ENCODE data around the gene CDC25A. TPM values are rescaled to one million over a fixed set of nuclear protein-coding genes. Genes with fewer than 3 reads are reported as not detected.
"Not testable (repeated sequence)": the region's sequence is repeated elsewhere in the genome, so short reads cannot be mapped to it uniquely, and the experiment has no call there.

CDC25A gene
- total RNA-seq, 2 experiments from 2014 or later = 23.4 to 23.5 TPM

DNA sequence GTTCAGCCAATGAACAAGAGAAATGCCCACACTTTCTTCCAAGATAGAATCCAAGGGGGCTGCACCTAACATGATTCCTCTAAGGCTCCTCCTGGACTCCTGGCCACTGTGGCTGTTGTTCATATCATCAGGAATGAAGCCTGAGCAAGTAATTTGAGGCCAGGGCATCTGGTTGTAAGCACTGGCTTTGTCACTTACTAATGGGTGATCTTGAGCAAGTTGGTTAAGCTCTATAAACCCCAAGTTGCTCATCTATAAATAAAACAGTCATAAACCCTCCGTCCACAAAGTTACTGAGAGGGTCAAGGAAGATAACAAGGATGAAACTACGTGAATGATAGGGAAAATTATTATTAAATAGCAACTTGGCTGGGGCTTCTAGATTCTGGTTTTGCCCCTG, 58.3 kb downstream of the CDC25A start:
- ChIA-PET CTCF (interaction anchor here (0.6 kb wide), 1 partner anchor 28 kb away, joined by 4 read pairs; no protein-coding TSS in a partner anchor), POLR2A (no interaction called here)
- H3K27ac Mint-ChIP-seq = no peak overlapping the region
- H3K4me1 Mint-ChIP-seq = no peaks in the 10 kb centered on the region
- H3K36me3 Mint-ChIP-seq (ENCODE audit: low read depth) = no peaks in the 10 kb centered on the region
- no peaks in the 10 kb centered on the region for H3K27me3 Mint-ChIP-seq
- H3K4me3 Mint-ChIP-seq = no peak overlapping the region
- DNase-seq = no peak
- H3K9me3 Mint-ChIP-seq = no peaks in the 10 kb centered on the region

GRCh38 chr3:48128774-48129173, 59.4 kb downstream of the CDC25A start:
- no peak for DNase-seq
- ChIA-PET CTCF (interaction anchor here (0.8 kb wide), 1 partner anchor 9 kb away, joined by 3 read pairs; no protein-coding TSS in a partner anchor), POLR2A (interaction anchor here (0.6 kb wide), 1 partner anchor 588 kb away, joined by 4 read pairs; no protein-coding TSS in a partner anchor)
- no peaks in the 10 kb centered on the region for H3K9me3 Mint-ChIP-seq
- no peak overlapping the region for H3K4me3 Mint-ChIP-seq
- no peaks in the 10 kb centered on the region for H3K4me1 Mint-ChIP-seq
- H3K27ac Mint-ChIP-seq = no peak overlapping the region
- no peaks in the 10 kb centered on the region for H3K36me3 Mint-ChIP-seq (ENCODE audit: low read depth)
- no peaks in the 10 kb centered on the region for H3K27me3 Mint-ChIP-seq

- H3K27me3 Mint-ChIP-seq = no peaks in the 10 kb centered on the region
- H3K4me3 Mint-ChIP-seq = no peak overlapping the region
- ChIA-PET POLR2A (no interaction called here), CTCF (interaction anchor here (0.6 to 1.1 kb wide), 5 partner anchors 12 to 795 kb away, joined by 3 read pairs; no protein-coding TSS in a partner anchor)
- no peaks in the 10 kb centered on the region for H3K4me1 Mint-ChIP-seq
- no peak for DNase-seq
- H3K36me3 Mint-ChIP-seq (ENCODE audit: low read depth) = no peaks in the 10 kb centered on the region
- no peaks in the 10 kb centered on the region for H3K9me3 Mint-ChIP-seq
- H3K27ac Mint-ChIP-seq = no peak overlapping the region
Observed at GRCh38 chr3:48125886-48126622, 62.2 kb downstream of the CDC25A start.

- Mint-ChIP-seq H3K4me1 (no peaks in the 10 kb centered on the region), H3K9me3 (no peaks in the 10 kb centered on the region), H3K36me3 (ENCODE audit: low read depth) (no peaks in the 10 kb centered on the region), H3K27me3 (no peaks in the 10 kb centered on the region), H3K4me3 (no peak overlapping the region), H3K27ac (no peak overlapping the region)
- DNase-seq = no peak
- ChIA-PET POLR2A (no interaction called here), CTCF (interaction anchor here (0.6 to 1.1 kb wide), 3 partner anchors 13 to 135 kb away, joined by 3 read pairs; no protein-coding TSS in a partner anchor)
Observed at GRCh38 chr3:48125013-48125705, 63.1 kb downstream of the CDC25A start.

- ChIA-PET CTCF (interaction anchor here (1.0 kb wide), 1 partner anchor 299 kb away, joined by 3 read pairs; no protein-coding TSS in a partner anchor), POLR2A (interaction anchor here (0.6 kb wide), 1 partner anchor 653 kb away, joined by 5 read pairs; no protein-coding TSS in a partner anchor)
- no peaks in the 10 kb centered on the region for H3K4me1 Mint-ChIP-seq
- H3K9me3 Mint-ChIP-seq = no peaks in the 10 kb centered on the region
- no peak overlapping the region for H3K27ac Mint-ChIP-seq
- no peak overlapping the region for H3K4me3 Mint-ChIP-seq
- H3K36me3 Mint-ChIP-seq (ENCODE audit: low read depth) = no peaks in the 10 kb centered on the region
- no peaks in the 10 kb centered on the region for H3K27me3 Mint-ChIP-seq
- DNase-seq = no peak
Observed at GRCh38 chr3:48123346-48123745, 64.9 kb downstream of the CDC25A start.

GRCh38 chr3:48122504-48122903, 65.7 kb downstream of the CDC25A start:
- Mint-ChIP-seq H3K9me3 (no peaks in the 10 kb centered on the region), H3K27ac (peak overlapping the region; percentile 36), H3K4me1 (no peaks in the 10 kb centered on the region), H3K4me3 (no peak overlapping the region), H3K36me3 (ENCODE audit: low read depth) (no peaks in the 10 kb centered on the region), H3K27me3 (no peaks in the 10 kb centered on the region)
- POLR2A ChIA-PET = interaction anchor here (0.6 kb wide), 2 partner anchors 62 to 652 kb away, joined by 3 to 5 read pairs; no protein-coding TSS in a partner anchor
- no peak for DNase-seq
- CTCF ChIA-PET = interaction anchor here (0.6 to 1.0 kb wide), 2 partner anchors 17 to 298 kb away, joined by 3 read pairs; no protein-coding TSS in a partner anchor

GRCh38 chr3:48120223-48120622, 68.0 kb downstream of the CDC25A start:
- H3K27me3 Mint-ChIP-seq = no peaks in the 10 kb centered on the region
- H3K4me3 Mint-ChIP-seq = no peak overlapping the region
- no peaks in the 10 kb centered on the region for H3K36me3 Mint-ChIP-seq (ENCODE audit: low read depth)
- no peaks in the 10 kb centered on the region for H3K9me3 Mint-ChIP-seq
- peaks cover 2% of the 10 kb centered on the region for H3K4me1 Mint-ChIP-seq
- no peak for DNase-seq
- CTCF ChIA-PET = interaction anchor here (0.9 kb wide), 1 partner anchor 9 kb away, joined by 3 read pairs; no protein-coding TSS in a partner anchor
- POLR2A ChIA-PET = no interaction called here
- H3K27ac Mint-ChIP-seq = no peak overlapping the region

DNA sequence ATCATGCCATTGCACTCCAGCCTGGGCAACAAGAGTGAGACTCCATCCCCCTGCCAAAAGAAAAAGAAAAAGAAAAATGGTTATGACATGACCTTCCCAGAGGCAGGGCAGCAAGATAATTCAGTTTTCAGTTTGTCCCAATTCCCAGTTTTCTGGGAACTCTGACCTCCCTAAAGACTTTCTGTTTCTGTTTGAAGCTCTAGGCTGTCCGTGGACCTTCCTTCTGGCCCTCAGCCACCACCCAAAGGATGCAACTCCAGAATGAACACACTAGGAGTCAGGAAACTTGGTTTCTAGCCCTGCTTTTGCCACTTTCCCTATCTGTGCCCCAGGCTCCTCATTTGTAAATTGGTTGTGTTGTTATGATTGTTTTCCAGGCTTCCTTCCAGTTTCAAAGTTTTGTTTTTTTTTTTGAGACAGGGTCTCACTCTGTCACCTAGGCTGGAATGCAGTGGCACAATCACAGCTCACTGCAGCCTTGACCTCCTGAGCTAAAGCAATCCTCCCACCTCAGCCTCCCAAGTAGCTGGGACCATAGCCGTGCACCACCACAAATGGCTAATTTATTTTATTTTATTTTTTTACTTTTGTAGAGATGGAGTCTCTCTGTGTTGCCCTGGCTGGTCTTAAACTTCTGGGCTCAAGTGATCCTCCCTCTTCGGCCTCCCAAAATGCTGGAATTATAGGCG, 68.6 kb downstream of the CDC25A start:
- Mint-ChIP-seq H3K36me3 (ENCODE audit: low read depth) (no peaks in the 10 kb centered on the region), H3K27ac (no peak overlapping the region), H3K27me3 (no peaks in the 10 kb centered on the region), H3K4me3 (no peak overlapping the region), H3K4me1 (peaks cover 6% of the 10 kb centered on the region), H3K9me3 (no peaks in the 10 kb centered on the region)
- CTCF ChIA-PET = interaction anchor here (0.9 kb wide), 1 partner anchor 10 kb away, joined by 3 read pairs; no protein-coding TSS in a partner anchor
- no peak for DNase-seq
- POLR2A ChIA-PET = no interaction called here

GRCh38 chr3:48118928-48119327, 69.3 kb downstream of the CDC25A start:
- DNase-seq = no peak
- Mint-ChIP-seq H3K9me3 (no peaks in the 10 kb centered on the region), H3K4me1 (peaks cover 12% of the 10 kb centered on the region), H3K27ac (no peak overlapping the region), H3K36me3 (ENCODE audit: low read depth) (no peaks in the 10 kb centered on the region), H3K4me3 (no peak overlapping the region), H3K27me3 (no peaks in the 10 kb centered on the region)
- CTCF ChIA-PET = interaction anchor here (1.3 kb wide), 1 partner anchor 12 kb away, joined by 3 read pairs; no protein-coding TSS in a partner anchor
- POLR2A ChIA-PET = no interaction called here

DNA sequence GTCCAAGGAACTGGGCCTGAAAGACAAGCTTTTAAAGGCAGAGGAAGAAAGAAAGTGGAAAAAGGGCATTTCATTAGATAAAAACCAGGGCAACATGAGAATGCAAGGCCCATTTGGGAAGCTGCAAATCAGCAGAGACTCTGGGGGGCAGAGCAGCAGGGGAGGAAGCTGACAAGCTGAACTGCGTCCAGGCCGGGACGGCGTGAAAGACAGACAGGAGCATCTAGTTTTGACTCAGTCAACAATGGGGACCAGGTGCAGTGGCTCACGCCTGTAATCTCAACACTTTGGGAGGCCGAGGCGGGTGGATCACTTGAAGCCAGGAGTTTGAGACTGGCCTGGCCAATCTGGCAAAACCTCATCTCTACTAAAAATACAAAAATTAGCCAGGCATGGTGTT, 69.9 kb downstream of the CDC25A start:
- CTCF ChIA-PET = interaction anchor here (0.6 to 1.6 kb wide), 3 partner anchors 12 to 27 kb away, joined by 3 to 5 read pairs (median 4); no protein-coding TSS in a partner anchor
- no peaks in the 10 kb centered on the region for H3K9me3 Mint-ChIP-seq

DNA sequence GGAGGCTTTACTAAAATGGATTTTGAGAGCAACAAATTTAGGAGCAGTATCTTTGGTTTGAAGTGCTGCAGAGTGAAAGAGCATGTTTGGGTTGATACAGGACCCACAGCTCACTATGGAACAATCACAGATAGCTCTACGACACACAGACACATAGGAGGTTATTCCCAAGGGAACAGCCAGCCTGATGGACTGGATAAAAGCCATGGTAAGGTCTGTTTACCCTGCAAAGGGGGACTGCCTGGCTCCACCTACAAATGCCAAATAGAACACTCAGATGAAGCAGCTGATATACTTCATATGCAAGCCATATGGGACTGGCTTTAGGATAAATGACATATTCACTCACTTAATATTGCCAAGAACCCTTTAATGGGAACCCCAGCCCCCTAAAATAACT, 75.4 kb downstream of the CDC25A start:
- Mint-ChIP-seq H3K4me3 (peak overlapping the region; percentile 18), H3K27ac (peak overlapping the region; percentile 81), H3K36me3 (ENCODE audit: low read depth) (peaks cover 8% of the 10 kb centered on the region), H3K4me1 (peaks cover 32% of the 10 kb centered on the region), H3K27me3 (no peaks in the 10 kb centered on the region), H3K9me3 (peaks cover 3% of the 10 kb centered on the region)
- POLR2A ChIA-PET = interaction anchor here (0.6 to 1.0 kb wide), 2 partner anchors 24 to 29 kb away, joined by 9 to 10 read pairs; no protein-coding TSS in a partner anchor
- DNase-seq = no peak
- CTCF ChIA-PET = interaction anchor here (0.7 to 1.4 kb wide), 4 partner anchors 12 to 17 kb away, joined by 3 read pairs; no protein-coding TSS in a partner anchor

More for the DNA sequence above, 69.9 kb downstream of the CDC25A start:
- no peak for DNase-seq
- POLR2A ChIA-PET = no interaction called here
- Mint-ChIP-seq H3K27me3 (no peaks in the 10 kb centered on the region), H3K36me3 (ENCODE audit: low read depth) (no peaks in the 10 kb centered on the region), H3K4me1 (peaks cover 12% of the 10 kb centered on the region), H3K27ac (no peak overlapping the region), H3K4me3 (no peak overlapping the region)

DNA sequence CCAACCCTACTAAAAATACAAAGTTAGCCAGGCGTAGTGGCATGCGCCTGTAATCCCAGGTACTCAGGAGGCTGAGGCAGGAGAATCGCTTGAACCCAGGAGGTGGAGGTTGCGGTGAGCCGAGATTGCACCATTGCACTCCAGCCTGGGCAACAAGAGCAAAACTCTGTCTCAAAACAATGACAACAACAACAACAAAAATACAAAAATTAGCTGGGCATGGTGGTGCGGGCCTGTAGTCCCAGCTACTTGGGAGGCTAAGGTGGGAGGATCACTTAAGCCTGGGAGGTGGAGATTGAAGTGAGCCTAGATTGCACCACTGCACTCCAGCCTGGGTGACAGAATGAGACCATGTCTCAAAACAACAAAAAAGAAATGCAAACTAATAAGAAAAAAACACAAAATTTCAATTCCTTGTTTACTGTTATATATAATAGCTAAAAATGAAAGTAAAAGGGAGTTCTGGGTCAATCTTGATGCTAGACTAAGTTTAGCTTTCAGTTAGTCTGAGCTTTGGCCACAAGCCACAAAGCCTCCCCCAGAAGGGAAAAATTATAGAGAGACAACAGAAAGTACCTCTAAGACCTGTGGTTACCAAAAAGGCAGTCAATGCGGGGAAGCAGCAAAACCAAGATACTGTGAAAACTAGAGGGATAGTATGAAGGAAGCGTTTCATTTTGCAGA, 76.0 kb downstream of the CDC25A start:
- POLR2A ChIA-PET = interaction anchor here (0.6 to 1.0 kb wide), 2 partner anchors 23 to 28 kb away, joined by 9 to 10 read pairs; no protein-coding TSS in a partner anchor
- peaks cover 32% of the 10 kb centered on the region for H3K4me1 Mint-ChIP-seq

More for the DNA sequence above, 76.0 kb downstream of the CDC25A start:
- CTCF ChIA-PET = interaction anchor here (0.5 to 1.4 kb wide), 6 partner anchors 12 to 1906 kb away, joined by 3 read pairs; no protein-coding TSS in a partner anchor
- H3K27me3 Mint-ChIP-seq; H3K36me3 Mint-ChIP-seq (ENCODE audit: low read depth); H3K9me3 Mint-ChIP-seq: not testable (repeated sequence)
- H3K27ac Mint-ChIP-seq = peak overlapping the region; percentile 81
- DNase-seq = peak; percentile 82
- peak overlapping the region; percentile 18 for H3K4me3 Mint-ChIP-seq

Data from activated CD4-positive, alpha-beta T cell treated with anti-CD3 and anti-CD28 coated beads, Interleukin-2, amount 10 ng/mL, durations not matched to agents 7 days and 5 days (primary cell).